Right cardiac atrium (tissue), 5 donors: Measurements from ENCODE around the gene CDH4. TPM values are rescaled to one million over a fixed set of nuclear protein-coding genes. Genes with fewer than 3 reads are reported as not detected.

Experiments
- ATAC-seq, 2 donors: fragments of 200-7000 bp; cut with Tn5 transposase; one replicate each; pipeline versions ENCODE4 v1.8.0 to v1.9.1; 2020; ENCODE audit warnings: moderate library complexity in 2 of 2, mild to moderate bottlenecking in 1 of 2
- DNase-seq, 3 donors: peaks; one replicate each; pipeline ENCODE4 v3.0.0-alpha.2; 2020
- H3K27ac ChIP-seq: one replicate; pipeline ENCODE4 v1.5.1; 2013; ENCODE audit warnings: mild to moderate bottlenecking, low read length, control low read depth, moderate library complexity
- H3K27me3 ChIP-seq: one replicate; pipeline ENCODE4 v1.6.1; 2013; ENCODE audit not compliant: control insufficient read depth, insufficient read depth
- H3K4me1 ChIP-seq: one replicate; pipeline ENCODE4 v1.6.1; 2013; ENCODE audit warnings: low read length; ENCODE audit not compliant: control insufficient read depth, insufficient read depth
- H3K4me3 ChIP-seq: one replicate; pipeline ENCODE4 v1.5.1; 2013; ENCODE audit warnings: low read length, control low read depth
- H3K9me3 ChIP-seq: one replicate; pipeline ENCODE4 v1.6.1; 2013; ENCODE audit warnings: low read length; ENCODE audit not compliant: control insufficient read depth
- WGBS: extraction: QIAGEN DNeasy Blood & Tissue Kit; methylation state at CpG from one replicate; pipeline ENCODE4 v1.1.7; 2013; 5-methylcytosine and 5-hydroxymethylcytosine counted together
- intact Hi-C, 4 donors: fragments of 100-400 bp; cut with DNase I; formaldehyde crosslinking; loops; one replicate each; pipeline versions ENCODE4 v1.11.0 to v1.14.0; 2022 to 2023
- polyA plus RNA-seq: library from polyadenylated mRNA; stranded (reverse); fragments of 200-250 nt; gene quantifications from one replicate; pipeline ENCODE4 v1.2.3, GENCODE V29; 2013
- total RNA-seq, 4 donors: library from RNA; stranded (reverse); fragmentation: NEBNext Ultra II Directional; extraction: Animal tissue kit (Norgen Biotek cat#: 25700); gene quantifications; one replicate each; pipeline ENCODE4 v1.2.1, GENCODE V29; 2021
- donor health status: healthy with polysubstance abuse.
- donor health status: DM: no; HTN: yes; CAD: no.
- donor health status: DM: no; HTN: no; CAD: no.
- donor health status: DM: no; HTN: yes; CAD: no; lungs with severe emphysema.
- donor health status: DM: yes; HTN: yes; CAD: no.

CDH4 gene
- total and polyA plus RNA-seq, 5 donors = 0.21 to 1.0 (median 0.39) TPM

- intact Hi-C loops = no loop called here
- Histone ChIP-seq H3K4me1 (no peaks in the 10 kb centered on the region), H3K9me3 (no peaks in the 10 kb centered on the region), H3K4me3 (no peak overlapping the region), H3K27ac (no peak overlapping the region), H3K27me3 (no peaks in the 10 kb centered on the region)
- DNase-seq (no peak), ATAC-seq (no peak)
- 73% methylated on average over 7 of the region's 7 CpGs for WGBS
Observed at GRCh38 chr20:61911824-61912223, 659.8 kb downstream of the CDH4 start.

DNA sequence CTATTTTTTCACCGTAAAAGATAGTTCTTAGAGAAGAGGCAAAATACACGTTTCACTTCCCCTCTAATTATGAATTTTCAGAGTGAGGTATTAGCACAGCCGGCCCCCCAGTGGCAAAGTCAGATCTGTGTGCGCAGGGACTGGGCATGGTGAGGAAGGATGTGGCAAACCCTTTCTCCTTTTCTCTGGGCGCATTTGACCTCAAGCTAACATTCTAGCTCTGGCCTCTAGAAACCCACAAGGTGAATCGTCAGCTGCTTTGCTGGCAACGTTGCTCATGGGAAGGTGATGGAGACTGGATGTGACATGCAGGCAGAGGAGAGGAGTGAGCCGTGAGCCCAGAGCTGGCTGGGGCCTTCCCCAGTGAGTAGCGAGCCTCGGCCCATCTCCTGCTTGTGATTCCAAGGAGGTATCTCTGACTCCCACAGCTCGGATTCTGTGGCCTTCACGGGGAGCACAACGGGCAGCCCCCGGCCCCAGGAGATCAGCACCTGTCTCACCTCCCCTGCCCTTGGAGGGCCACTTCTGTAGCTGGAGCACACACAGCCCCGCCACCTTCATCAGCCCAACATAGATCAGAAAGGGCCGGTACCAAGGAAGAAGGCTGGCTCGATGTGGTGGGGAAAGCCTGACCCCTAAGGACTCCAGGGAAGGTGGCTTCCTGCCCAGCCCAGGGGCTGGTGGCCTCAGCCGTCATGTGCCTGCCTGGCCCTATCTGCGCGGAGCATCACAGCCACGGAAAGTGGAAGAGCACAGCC, 660.8 kb downstream of the CDH4 start:
- Histone ChIP-seq H3K4me3 (no peak overlapping the region), H3K27me3 (no peaks in the 10 kb centered on the region), H3K4me1 (no peaks in the 10 kb centered on the region), H3K27ac (no peak overlapping the region), H3K9me3 (no peaks in the 10 kb centered on the region)
- DNase-seq = peak in 1 of 3 donors; percentile 21
- ATAC-seq = no peak
- WGBS = 80% methylated on average over 21 of the region's 21 CpGs
- intact Hi-C loops = no loop called here

- Histone ChIP-seq H3K9me3 (no peaks in the 10 kb centered on the region), H3K27ac (no peak overlapping the region), H3K4me3 (no peak overlapping the region), H3K4me1 (no peaks in the 10 kb centered on the region), H3K27me3 (no peaks in the 10 kb centered on the region)
- WGBS = 64% methylated on average over 18 of the region's 18 CpGs
- DNase-seq (no peak), ATAC-seq (peak in 1 of 2 donors; percentile 10)
- intact Hi-C loops = no loop called here
Observed at GRCh38 chr20:61913423-61914225, 661.6 kb downstream of the CDH4 start.

GRCh38 chr20:61915101-61915500, 663.0 kb downstream of the CDH4 start:
- Histone ChIP-seq H3K9me3 (no peaks in the 10 kb centered on the region), H3K27me3 (no peaks in the 10 kb centered on the region), H3K4me3 (no peak overlapping the region), H3K27ac (no peak overlapping the region), H3K4me1 (no peaks in the 10 kb centered on the region)
- intact Hi-C loops = no loop called here
- ATAC-seq (no peak), DNase-seq (peak in 1 of 3 donors; percentile 9)
- WGBS = 79% methylated on average over 7 of the region's 7 CpGs

DNA sequence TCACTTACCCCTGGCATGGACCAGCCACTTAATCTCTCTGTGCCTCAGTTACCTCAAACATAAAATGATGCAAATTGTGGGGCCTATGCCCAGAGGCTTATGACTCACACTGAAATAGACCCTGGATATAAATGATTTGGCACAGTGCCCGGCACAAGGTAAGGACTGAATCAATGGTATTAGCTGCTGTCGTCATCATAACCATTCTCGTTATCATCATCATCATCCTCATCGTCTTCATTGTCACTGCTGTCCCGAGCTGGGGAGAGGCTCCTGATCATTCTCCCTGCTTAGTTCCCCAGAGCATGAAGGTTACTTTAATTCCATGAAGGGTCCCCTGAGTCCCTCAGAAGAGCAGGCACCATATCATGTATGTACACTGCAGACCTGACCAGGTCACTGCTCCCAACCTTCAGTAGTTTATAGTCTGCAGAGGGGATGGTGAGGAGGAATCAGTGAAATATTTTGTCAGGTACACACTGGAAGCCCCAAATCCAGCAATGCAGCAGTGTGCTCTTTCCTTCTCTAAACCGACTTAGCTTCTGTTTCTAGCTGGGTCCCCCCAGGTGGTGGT, 664.3 kb downstream of the CDH4 start:
- no peaks in the 10 kb centered on the region for H3K27me3 ChIP-seq
- no peak for ATAC-seq
- WGBS = 81% methylated on average over 6 of the region's 6 CpGs
- intact Hi-C loops = no loop called here
- no peak overlapping the region for H3K4me3 ChIP-seq
- H3K9me3 ChIP-seq = no peaks in the 10 kb centered on the region
- H3K4me1 ChIP-seq = no peaks in the 10 kb centered on the region
- DNase-seq = no peak
- H3K27ac ChIP-seq = no peak overlapping the region

DNA sequence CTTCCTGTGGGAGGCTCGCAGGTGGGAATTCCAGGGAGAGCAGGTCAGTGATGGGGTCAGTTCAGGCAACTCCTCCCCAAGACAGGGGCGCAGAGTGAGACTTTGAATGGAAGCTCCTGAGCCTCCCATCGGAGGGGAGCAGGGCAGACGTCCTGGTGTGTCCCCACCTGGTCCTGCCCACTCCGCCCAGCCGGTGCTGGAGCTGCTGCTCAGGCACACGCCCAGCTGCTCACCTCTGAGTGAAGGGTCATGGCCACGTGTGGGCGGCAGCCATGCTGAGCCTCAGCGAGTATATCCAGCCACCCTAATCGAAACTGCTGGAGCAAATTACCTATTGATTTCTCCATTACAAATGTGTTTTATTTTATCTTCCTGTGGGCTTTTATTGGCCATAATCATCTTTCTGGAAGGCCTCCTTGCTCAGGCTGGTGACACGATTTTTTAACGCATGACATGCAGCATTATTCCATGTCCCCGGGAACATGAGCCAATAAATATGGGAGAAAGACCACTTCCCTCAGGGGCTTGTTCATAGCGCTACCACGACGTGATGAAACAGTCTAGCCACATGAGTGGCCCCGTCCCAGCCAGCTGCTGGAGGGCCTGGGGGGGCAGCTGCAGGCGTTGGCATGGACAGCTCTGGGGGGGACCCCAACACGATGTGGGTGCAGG, 665.5 kb downstream of the CDH4 start:
- intact Hi-C loops = no loop called here
- no peak overlapping the region for H3K27ac ChIP-seq
- H3K9me3 ChIP-seq = no peaks in the 10 kb centered on the region
- no peaks in the 10 kb centered on the region for H3K27me3 ChIP-seq
- no peak overlapping the region for H3K4me3 ChIP-seq
- DNase-seq (peak in 2 of 3 donors; percentile 19 to 32), ATAC-seq (no peak)
- 78% methylated on average over 20 of the region's 20 CpGs for WGBS
- no peaks in the 10 kb centered on the region for H3K4me1 ChIP-seq

GRCh38 chr20:61918548-61918947, 666.5 kb downstream of the CDH4 start:
- ATAC-seq = no peak
- no peaks in the 10 kb centered on the region for H3K27me3 ChIP-seq
- DNase-seq = peak in 1 of 3 donors; percentile 7
- H3K9me3 ChIP-seq = no peaks in the 10 kb centered on the region
- H3K27ac ChIP-seq = no peak overlapping the region
- no peak overlapping the region for H3K4me3 ChIP-seq
- intact Hi-C loops = no loop called here
- 87% methylated on average over 12 of the region's 12 CpGs for WGBS
- no peaks in the 10 kb centered on the region for H3K4me1 ChIP-seq

GRCh38 chr20:61919239-61919638, 667.2 kb downstream of the CDH4 start:
- Histone ChIP-seq H3K27me3 (no peaks in the 10 kb centered on the region), H3K9me3 (no peaks in the 10 kb centered on the region), H3K4me3 (no peak overlapping the region), H3K27ac (no peak overlapping the region), H3K4me1 (no peaks in the 10 kb centered on the region)
- no peak for ATAC-seq
- 82% methylated on average over 6 of the region's 6 CpGs for WGBS
- intact Hi-C loops = no loop called here
- peak in 2 of 3 donors; percentile 8 to 15 for DNase-seq

- H3K27me3 ChIP-seq = no peaks in the 10 kb centered on the region
Observed at GRCh38 chr20:61919675-61920365, 667.8 kb downstream of the CDH4 start.

GRCh38 chr20:61922411-61922810, 670.4 kb downstream of the CDH4 start:
- no peaks in the 10 kb centered on the region for H3K9me3 ChIP-seq
- no peak overlapping the region for H3K27ac ChIP-seq
- ATAC-seq (no peak), DNase-seq (no peak)
- H3K4me1 ChIP-seq = no peaks in the 10 kb centered on the region
- intact Hi-C loops = no loop called here
- H3K27me3 ChIP-seq = no peaks in the 10 kb centered on the region
- H3K4me3 ChIP-seq = no peak overlapping the region
- WGBS = 84% methylated on average over 8 of the region's 8 CpGs

More at GRCh38 chr20:61919675-61920365, 667.8 kb downstream of the CDH4 start:
- ATAC-seq (no peak), DNase-seq (peak in 1 of 3 donors; percentile 18)
- WGBS = 89% methylated on average over 42 of the region's 42 CpGs
- H3K27ac ChIP-seq = no peak overlapping the region
- H3K4me3 ChIP-seq = no peak overlapping the region
- no peaks in the 10 kb centered on the region for H3K9me3 ChIP-seq
- H3K4me1 ChIP-seq = no peaks in the 10 kb centered on the region
- intact Hi-C loops = no loop called here
